Nephron (organoid): Measurements from ENCODE around the gene TP53INP2.

Experiments used
- H3K27ac Mint-ChIP-seq, 3 experiments: 2 replicates each; pipeline ENCODE4 v1.8.0; 2020; ENCODE audit warnings: mixed read lengths in 3 of 3, mild to moderate bottlenecking in 2 of 3, moderate library complexity in 1 of 3
- H3K27me3 Mint-ChIP-seq: 2 replicates; pipeline ENCODE4 v1.8.0; 2021; ENCODE audit warnings: low read depth, mild to moderate bottlenecking, moderate library complexity, mixed read lengths
- H3K36me3 Mint-ChIP-seq: 2 replicates; pipeline ENCODE4 v1.8.0; 2020; ENCODE audit warnings: low read depth, mixed read lengths
- H3K4me1 Mint-ChIP-seq: 2 replicates; pipeline ENCODE4 v1.8.0; 2020; ENCODE audit warnings: mixed read lengths
- H3K4me3 Mint-ChIP-seq, 3 experiments: 2 replicates each; pipeline ENCODE4 v1.8.0; 2020; ENCODE audit warnings: mild to moderate bottlenecking in 3 of 3, mixed read lengths in 3 of 3, moderate library complexity in 2 of 3
- H3K9me3 Mint-ChIP-seq: 2 replicates; pipeline ENCODE4 v1.8.0; 2020; ENCODE audit warnings: mixed read lengths
- CTCF ChIP-seq, 3 experiments: fragments of 200-600 bp; sonication (generic); IDR thresholded peaks; one replicate each; pipeline ENCODE4 v1.5.0; 2021; ENCODE audit warnings: antibody characterized with exemption in 3 of 3; ENCODE audit not compliant: unreplicated experiment in 3 of 3

Gene TP53INP2

GRCh38 chr20:34703424-34704176 lies 544 bp upstream of the TP53INP2 start:
- Mint-ChIP-seq H3K4me3 (peak overlapping the region; percentile 93 to 99 (median 94)), H3K4me1 (peaks cover 22% of the 10 kb centered on the region), H3K36me3 (no peaks in the 10 kb centered on the region), H3K27ac (peak overlapping the region; percentile 56 to 95 (median 76)), H3K9me3 (no peaks in the 10 kb centered on the region), H3K27me3 (peaks cover 23% of the 10 kb centered on the region)
- no peak for TF ChIP-seq CTCF (IDR thresholded peaks at IDR 0.05; ENCODE audit: unreplicated experiment in 3 of 3)

GRCh38 chr20:34705008-34705396 lies 858 bp downstream of the TP53INP2 start:
- no peak for TF ChIP-seq CTCF (IDR thresholded peaks at IDR 0.05; ENCODE audit: unreplicated experiment in 3 of 3)
- Mint-ChIP-seq H3K4me1 (peaks cover 23% of the 10 kb centered on the region), H3K9me3 (no peaks in the 10 kb centered on the region), H3K4me3 (peak overlapping the region; percentile 92 to 94 (median 93)), H3K27me3 (peaks cover 22% of the 10 kb centered on the region), H3K36me3 (no peaks in the 10 kb centered on the region), H3K27ac (peak overlapping the region; percentile 48 to 95 (median 93))

DNA sequence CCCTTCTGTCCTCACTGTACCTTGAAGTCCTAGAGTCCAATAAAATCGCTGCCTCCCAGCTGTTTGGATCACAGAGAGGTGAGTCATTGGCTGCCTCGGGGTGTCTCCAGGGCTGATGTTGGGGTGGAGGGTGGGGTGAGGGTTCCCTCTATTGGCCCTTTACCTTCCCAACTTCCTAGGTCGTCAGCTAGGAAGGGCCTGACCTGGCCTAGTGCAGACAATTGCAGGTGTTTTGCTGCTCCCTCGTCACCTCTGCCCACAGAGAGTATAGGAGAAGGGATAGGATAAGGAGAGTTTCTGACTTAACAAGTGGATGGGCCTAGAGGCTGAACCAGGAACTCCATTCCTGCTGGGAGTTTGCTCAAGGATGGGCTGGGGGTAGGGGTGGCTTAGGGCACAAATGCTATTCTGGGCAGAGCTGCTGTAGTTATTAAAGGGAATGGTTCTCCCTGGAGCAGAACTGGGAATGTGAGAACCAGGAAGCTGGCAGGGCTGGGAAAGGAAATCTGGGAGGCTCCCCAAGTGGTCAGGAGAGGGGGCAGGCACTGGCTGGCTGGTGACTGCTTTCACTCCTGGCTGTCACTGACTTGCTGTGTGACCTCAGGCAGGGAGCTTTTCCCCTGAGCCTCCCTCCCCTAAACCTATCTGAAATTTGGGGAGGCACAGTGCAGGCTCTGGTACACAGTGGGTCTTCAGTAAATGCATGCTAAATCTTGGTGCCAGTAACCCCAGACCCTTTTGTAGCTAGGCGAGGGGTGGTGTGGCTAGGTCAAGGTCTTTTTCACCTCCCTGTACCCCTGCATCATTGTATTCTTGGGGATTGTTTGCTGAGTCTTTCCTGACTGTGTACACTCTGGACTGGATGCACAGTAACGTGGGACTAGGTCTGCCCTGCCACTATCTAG lies 1.5 kb downstream of the TP53INP2 start:
- Mint-ChIP-seq H3K27me3 (peaks cover 26% of the 10 kb centered on the region), H3K9me3 (no peaks in the 10 kb centered on the region), H3K27ac (peak overlapping the region; percentile 48 to 95 (median 93))

GRCh38 chr20:34706302-34706875 lies 2.2 kb downstream of the TP53INP2 start:
- Mint-ChIP-seq H3K4me3 (peak overlapping the region; percentile 23 to 93 (median 70)), H3K27me3 (peaks cover 23% of the 10 kb centered on the region), H3K9me3 (no peaks in the 10 kb centered on the region), H3K36me3 (no peaks in the 10 kb centered on the region), H3K4me1 (peaks cover 23% of the 10 kb centered on the region), H3K27ac (peak overlapping the region in 1 of 3 experiments; percentile 24)
- no peak for TF ChIP-seq CTCF (IDR thresholded peaks at IDR 0.05; ENCODE audit: unreplicated experiment in 3 of 3)

More for the DNA sequence above, 1.5 kb downstream of the TP53INP2 start:
- Mint-ChIP-seq H3K4me1 (peaks cover 23% of the 10 kb centered on the region), H3K4me3 (peak overlapping the region; percentile 92 to 94 (median 93)), H3K36me3 (no peaks in the 10 kb centered on the region)
- no peak for TF ChIP-seq CTCF (IDR thresholded peaks at IDR 0.05; ENCODE audit: unreplicated experiment in 3 of 3)

DNA sequence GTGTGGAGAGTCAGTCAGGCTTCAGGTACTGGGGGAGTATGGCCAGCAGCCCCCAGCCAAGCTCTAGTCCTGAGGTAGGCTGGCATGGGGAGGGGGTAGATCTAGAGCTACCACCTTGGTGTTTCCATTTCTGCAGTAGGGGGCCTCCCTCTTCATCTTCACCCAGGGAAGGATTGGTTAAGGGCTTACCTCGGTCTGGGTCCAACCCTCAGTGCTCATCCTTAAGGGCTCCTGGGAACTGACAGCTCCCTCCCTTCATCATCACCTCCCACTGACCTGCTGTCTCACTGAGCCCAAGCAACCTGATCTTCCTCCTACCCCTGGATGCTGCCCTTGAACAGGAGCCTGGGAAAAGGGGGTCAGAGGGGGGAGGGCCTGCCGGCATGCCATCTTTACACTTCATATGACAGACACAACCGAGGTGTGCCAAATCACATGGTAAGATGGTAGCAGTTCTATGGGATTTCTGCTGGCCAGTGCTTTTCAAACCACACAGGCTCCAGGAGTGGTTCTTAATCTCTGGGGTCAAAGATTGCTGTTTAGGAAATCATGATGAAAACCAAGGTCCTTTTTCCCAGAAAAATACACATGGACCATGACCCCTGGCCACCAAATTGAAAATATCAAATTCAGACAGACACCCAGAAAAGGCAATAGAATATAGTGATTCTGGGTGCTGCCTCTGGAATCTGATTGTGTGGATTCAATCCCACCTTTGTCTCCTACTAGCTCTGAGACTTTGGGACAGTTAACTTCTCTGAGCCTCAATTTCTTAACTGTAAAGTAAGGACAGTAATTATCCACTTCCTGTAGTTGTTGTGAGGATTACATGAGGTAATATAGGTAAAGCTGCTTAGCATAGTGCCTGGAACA lies 3.0 kb downstream of the TP53INP2 start:
- peaks cover 2% of the 10 kb centered on the region for H3K36me3 Mint-ChIP-seq
- H3K9me3 Mint-ChIP-seq = no peaks in the 10 kb centered on the region
- no peak overlapping the region for H3K27ac Mint-ChIP-seq
- peaks cover 18% of the 10 kb centered on the region for H3K27me3 Mint-ChIP-seq
- peaks cover 23% of the 10 kb centered on the region for H3K4me1 Mint-ChIP-seq
- no peak for TF ChIP-seq CTCF (IDR thresholded peaks at IDR 0.05; ENCODE audit: unreplicated experiment in 3 of 3)
- H3K4me3 Mint-ChIP-seq = peak overlapping the region; percentile 23 to 93 (median 70)
